A673 (cell line): ENCODE data around the gene HK3. TPM values are rescaled to one million over a fixed set of nuclear protein-coding genes. Genes with fewer than 3 reads are reported as not detected.

Experiments
- BruUV-seq: library from RNA; stranded (reverse); fragments of 400-500 nt; replicated peaks from 2 replicates; lab custom pipeline; 2021; lab: Mats Ljungman, UMichigan
- CTCF ChIA-PET: fragments of 300-600 bp; sonication (Branson Sonifier 250); formaldehyde crosslinking; loops from one replicate; lab custom pipeline; 2022; ENCODE audit warnings: antibody characterized with exemption; lab: Charles Lee
- POLR2A ChIA-PET: fragments of 300-600 bp; sonication (Branson Sonifier 250); formaldehyde crosslinking; loops from one replicate; lab custom pipeline; 2022; ENCODE audit warnings: antibody characterized with exemption; ENCODE audit not compliant: low non-redundant PET; lab: Charles Lee
- DNase-seq: peaks from one replicate; pipeline ENCODE4 v3.0.0-alpha.2; 2015; ENCODE audit warnings: low spot score
- H3K27ac ChIP-seq: fragments of 200-600 bp; sonication (generic); 2 replicates; pipeline ENCODE4 v1.5.1; 2016; ENCODE audit warnings: mixed run types, low read depth, mild to moderate bottlenecking, mixed read lengths, antibody characterized with exemption, low read length; ENCODE audit not compliant: poor library complexity, severe bottlenecking
- H3K27me3 ChIP-seq: fragments of 200-600 bp; sonication (generic); replicated peaks from 2 replicates; pipeline ENCODE4 v1.6.1; 2017; ENCODE audit warnings: mixed run types, low read depth, mild to moderate bottlenecking, mixed read lengths, antibody characterized with exemption, low read length; ENCODE audit not compliant: insufficient read depth, poor library complexity
- H3K36me3 ChIP-seq: fragments of 200-600 bp; sonication (generic); 2 replicates; pipeline ENCODE4 v1.6.1; 2016; ENCODE audit warnings: mixed run types, mild to moderate bottlenecking, mixed read lengths, antibody characterized with exemption, low read length; ENCODE audit not compliant: insufficient read depth, poor library complexity, severe bottlenecking
- H3K4me1 ChIP-seq: fragments of 200-600 bp; sonication (generic); 2 replicates; pipeline ENCODE4 v1.6.1; 2017; ENCODE audit warnings: mixed run types, mild to moderate bottlenecking, mixed read lengths, antibody characterized with exemption, low read length; ENCODE audit not compliant: insufficient read depth, poor library complexity, severe bottlenecking
- H3K4me3 ChIP-seq: fragments of 200-600 bp; sonication (generic); 2 replicates; pipeline ENCODE4 v1.5.1; 2016; ENCODE audit warnings: low read depth, mixed run types, mild to moderate bottlenecking, mixed read lengths, low read length; ENCODE audit not compliant: poor library complexity, severe bottlenecking
- H3K9me3 ChIP-seq: fragments of 200-600 bp; sonication (generic); 2 replicates; pipeline ENCODE4 v1.6.1; 2016; ENCODE audit warnings: mixed run types, low read depth, mild to moderate bottlenecking, mixed read lengths, antibody characterized with exemption, low read length; ENCODE audit not compliant: poor library complexity, severe bottlenecking
- EZH2 ChIP-seq: fragments of 200-600 bp; sonication (generic); IDR thresholded peaks from 2 replicates; pipeline ENCODE4 v1.6.1; 2017; ENCODE audit warnings: borderline replicate concordance, low read depth, mild to moderate bottlenecking, mixed read lengths, antibody characterized with exemption, low read length; ENCODE audit not compliant: poor library complexity, severe bottlenecking
- intact Hi-C: fragments of 100-400 bp; cut with micrococcal nuclease; formaldehyde crosslinking; loops from one replicate; pipeline ENCODE4 v1.10.0; 2022; ENCODE audit not compliant: unreplicated experiment
- total RNA-seq: library from RNA; stranded (reverse); gene quantifications from 2 replicates; pipeline ENCODE4 v1.2.3, GENCODE V29; 2021
- TF ChIP-seq, protein P1 (sequence below): fragments of 300-800, 200-600 bp; sonication (generic); conservative IDR thresholded peaks from 2 replicates; pipeline ENCODE4 v1.5.1; 2017; ENCODE audit warnings: low read depth, mild to moderate bottlenecking, antibody characterized with exemption, low read length, moderate library complexity, mixed read lengths

HK3 gene
- total RNA-seq, 1 experiment from 2014 or later, result 0.84 TPM

DNA sequence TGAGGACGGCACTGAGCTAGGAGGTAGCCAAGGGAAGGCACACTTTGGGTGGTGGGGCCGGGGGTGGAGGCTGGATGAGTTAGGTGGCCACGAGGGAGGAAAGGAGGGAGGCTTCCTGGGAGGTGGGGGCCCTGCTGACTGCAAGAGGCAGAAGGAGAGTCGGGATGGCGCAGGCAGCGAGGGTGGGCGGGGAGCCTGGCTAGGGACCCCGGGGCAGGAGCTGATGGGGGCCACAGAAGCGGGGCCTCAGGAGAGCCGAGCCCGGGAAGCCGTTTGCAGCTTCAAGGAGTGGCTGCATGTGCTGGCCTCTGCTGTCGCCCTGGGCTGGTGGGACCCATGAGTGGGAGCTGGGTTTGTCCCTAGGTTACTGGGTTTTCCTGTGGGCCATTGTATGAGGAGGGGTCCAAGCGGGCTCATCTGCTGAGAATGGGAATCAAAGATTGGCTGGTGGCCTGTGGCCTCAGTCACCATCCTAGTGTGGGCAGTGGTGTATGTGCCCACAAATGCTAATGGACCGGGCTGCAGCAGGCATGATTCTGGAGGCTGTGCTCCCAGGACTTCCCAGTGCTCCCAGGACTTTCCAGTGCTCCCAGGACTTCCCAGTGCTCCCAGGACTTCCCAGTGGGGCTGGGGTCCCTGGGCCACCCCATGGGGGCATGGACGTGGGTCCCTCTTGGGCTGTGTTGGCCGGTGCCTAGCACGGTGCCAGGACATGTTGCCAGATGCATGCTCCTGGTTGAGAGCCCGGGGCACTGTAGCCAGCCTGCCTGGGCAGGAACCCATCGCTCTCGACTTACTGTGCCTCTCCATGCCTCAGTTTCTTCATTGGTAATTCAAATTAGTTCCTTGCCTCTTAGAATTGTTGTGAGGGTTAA, 48.5 kb downstream of the HK3 start:
- TF ChIP-seq, protein P1, sequence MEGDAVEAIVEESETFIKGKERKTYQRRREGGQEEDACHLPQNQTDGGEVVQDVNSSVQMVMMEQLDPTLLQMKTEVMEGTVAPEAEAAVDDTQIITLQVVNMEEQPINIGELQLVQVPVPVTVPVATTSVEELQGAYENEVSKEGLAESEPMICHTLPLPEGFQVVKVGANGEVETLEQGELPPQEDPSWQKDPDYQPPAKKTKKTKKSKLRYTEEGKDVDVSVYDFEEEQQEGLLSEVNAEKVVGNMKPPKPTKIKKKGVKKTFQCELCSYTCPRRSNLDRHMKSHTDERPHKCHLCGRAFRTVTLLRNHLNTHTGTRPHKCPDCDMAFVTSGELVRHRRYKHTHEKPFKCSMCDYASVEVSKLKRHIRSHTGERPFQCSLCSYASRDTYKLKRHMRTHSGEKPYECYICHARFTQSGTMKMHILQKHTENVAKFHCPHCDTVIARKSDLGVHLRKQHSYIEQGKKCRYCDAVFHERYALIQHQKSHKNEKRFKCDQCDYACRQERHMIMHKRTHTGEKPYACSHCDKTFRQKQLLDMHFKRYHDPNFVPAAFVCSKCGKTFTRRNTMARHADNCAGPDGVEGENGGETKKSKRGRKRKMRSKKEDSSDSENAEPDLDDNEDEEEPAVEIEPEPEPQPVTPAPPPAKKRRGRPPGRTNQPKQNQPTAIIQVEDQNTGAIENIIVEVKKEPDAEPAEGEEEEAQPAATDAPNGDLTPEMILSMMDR, result no peak
- no peak for TF ChIP-seq EZH2
- Histone ChIP-seq H3K36me3 (no peaks in the 10 kb centered on the region), H3K9me3 (no peaks in the 10 kb centered on the region), H3K4me1 (no peaks in the 10 kb centered on the region), H3K27me3 (no peaks in the 10 kb centered on the region), H3K27ac (no peak overlapping the region), H3K4me3 (no peak overlapping the region)
- intact Hi-C loops, result no loop called here
- POLR2A ChIA-PET, result interaction anchor here (0.6 kb wide), 1 partner anchor 481 kb away, joined by 4 read pairs; no protein-coding TSS in a partner anchor
- DNase-seq, result no peak
- BruUV-seq, result no TSS peak
- CTCF ChIA-PET, result no interaction called here

DNA sequence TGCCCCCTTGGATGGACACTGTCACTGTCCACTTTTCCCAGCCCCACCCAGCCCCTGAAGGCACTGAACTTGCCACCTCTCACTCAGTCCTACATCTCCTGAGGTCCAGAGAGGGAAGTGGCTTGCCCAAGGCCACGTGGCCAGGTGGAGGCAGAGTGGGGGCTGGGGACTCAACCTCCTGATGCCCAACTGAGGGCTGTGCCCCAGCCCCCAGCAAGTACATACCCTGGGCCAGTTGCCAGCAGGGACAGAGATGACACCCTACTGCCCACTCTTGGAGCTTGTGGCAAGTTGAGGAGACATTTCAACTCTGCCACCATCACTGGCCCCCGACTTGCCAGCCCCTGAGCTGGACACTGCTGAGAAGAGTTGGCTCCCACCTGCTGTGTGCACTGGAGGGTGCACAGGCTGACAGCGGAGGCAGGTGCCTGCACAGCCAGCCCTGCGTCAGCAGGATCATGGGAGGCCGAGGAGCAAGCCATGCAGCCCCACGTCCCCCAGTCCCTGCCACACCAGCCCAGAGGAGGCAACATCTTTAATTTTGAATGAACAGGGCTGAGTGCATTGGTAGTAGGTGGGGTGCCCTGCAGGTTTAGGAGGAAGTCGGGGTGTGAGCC, 49.4 kb downstream of the HK3 start:
- H3K4me1 ChIP-seq, result no peaks in the 10 kb centered on the region

DNA sequence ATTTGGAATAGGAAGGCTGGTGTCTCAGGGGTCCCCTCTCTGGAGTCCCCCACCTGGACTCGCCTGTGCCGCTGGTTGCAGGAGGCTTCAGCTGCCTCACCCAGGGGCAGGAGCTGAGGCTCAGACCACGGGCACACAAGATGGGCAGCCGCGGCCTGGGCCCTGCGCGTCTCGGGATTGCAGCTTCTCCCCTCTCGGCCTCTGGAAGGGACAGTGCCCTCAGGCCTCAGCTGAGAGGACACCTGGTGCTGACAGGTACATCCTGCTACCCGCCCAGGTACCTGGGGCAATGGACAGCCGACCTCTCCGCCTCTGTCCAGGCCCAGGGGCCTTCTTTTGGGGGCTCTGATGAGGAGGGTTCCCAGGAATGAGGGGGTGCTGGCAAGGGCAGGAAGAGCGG, 50.5 kb downstream of the HK3 start:
- H3K27me3 ChIP-seq, result no peaks in the 10 kb centered on the region

More for the DNA sequence above, 49.4 kb downstream of the HK3 start:
- no TSS peak for BruUV-seq
- DNase-seq, result no peak
- ChIA-PET CTCF (no interaction called here), POLR2A (interaction anchor here (0.6 kb wide), 1 partner anchor 480 kb away, joined by 4 read pairs; no protein-coding TSS in a partner anchor)
- no peaks in the 10 kb centered on the region for H3K36me3 ChIP-seq
- H3K9me3 ChIP-seq, result no peaks in the 10 kb centered on the region
- no peak overlapping the region for H3K27ac ChIP-seq
- TF ChIP-seq, protein P1, result no peak
- no peak for TF ChIP-seq EZH2
- intact Hi-C loops, result no loop called here
- H3K27me3 ChIP-seq, result no peaks in the 10 kb centered on the region
- no peak overlapping the region for H3K4me3 ChIP-seq

More for the DNA sequence above, 50.5 kb downstream of the HK3 start:
- H3K36me3 ChIP-seq, result no peaks in the 10 kb centered on the region
- BruUV-seq, result no TSS peak
- no peaks in the 10 kb centered on the region for H3K4me1 ChIP-seq
- no peak for DNase-seq
- H3K27ac ChIP-seq, result no peak overlapping the region
- H3K9me3 ChIP-seq, result no peaks in the 10 kb centered on the region
- POLR2A ChIA-PET, result no interaction called here
- TF ChIP-seq, protein P1, result no peak
- no peak for TF ChIP-seq EZH2
- CTCF ChIA-PET, result no interaction called here
- intact Hi-C loops, result no loop called here
- H3K4me3 ChIP-seq, result no peak overlapping the region
